HCT116 (cell line): ENCODE data around the gene NFIA. TPM values are rescaled to one million over a fixed set of nuclear protein-coding genes. Genes with fewer than 3 reads are reported as not detected.

Experiments
- ATAC-seq: fragments of 200-7000 bp; cut with Tn5 transposase; 2 replicates; pipeline ENCODE4 v1.9.1; 2020; ENCODE audit warnings: mild to moderate bottlenecking, moderate library complexity
- BruUV-seq: library from RNA; stranded (reverse); fragments of 400-500 nt; replicated peaks from 2 replicates; lab custom pipeline; 2021; lab: Mats Ljungman, UMichigan
- CTCF ChIA-PET: fragments of 300-600 bp; sonication (Branson Sonifier 250); formaldehyde crosslinking; loops from one replicate; lab custom pipeline; 2021; ENCODE audit warnings: antibody characterized with exemption; lab: Charles Lee
- POLR2A ChIA-PET: fragments of 300-600, 350-600 bp; sonication (Branson Sonifier 250); formaldehyde crosslinking; loops from one replicate; lab custom pipeline; 2021; ENCODE audit warnings: antibody characterized with exemption; lab: Charles Lee
- RAD21 ChIA-PET, 2 experiments: fragments of 300-600 bp; sonication (Branson Sonifier 250); formaldehyde crosslinking; loops; one replicate each; lab custom pipeline; 2023; ENCODE audit warnings: low total read pairs in 2 of 2; ENCODE audit not compliant: uncharacterized antibody in 2 of 2, unreplicated experiment in 2 of 2, low non-redundant PET in 1 of 2; lab: Charles Lee
- DNase-seq: peaks from one replicate; pipeline ENCODE4 v3.0.0-alpha.2; 2010; ENCODE audit warnings: low read depth, low spot score
- H2AFZ ChIP-seq: fragments of 200-600 bp; shearing (Covaris generic), sonication (generic); 2 replicates; pipeline ENCODE4 v1.6.1; 2017; ENCODE audit warnings: low read depth, mixed run types, mixed read lengths, antibody characterized with exemption, low read length; ENCODE audit not compliant: poor library complexity, severe bottlenecking
- H3K27ac ChIP-seq: 2 replicates; pipeline ENCODE4 v1.5.1; 2012; ENCODE audit warnings: low read depth, low read length
- H3K27me3 ChIP-seq: fragments of 200-600 bp; sonication (generic); 2 replicates; pipeline ENCODE4 v1.6.1; 2016; ENCODE audit warnings: mixed run types, low read length, mixed read lengths; ENCODE audit not compliant: insufficient read depth
- H3K36me3 ChIP-seq, 2 experiments: fragments of 200-500 bp in 1 of 2; fragments of 200-600 bp in 1 of 2; sonication (Bioruptor generic) in 1 of 2; sonication (generic) in 1 of 2; 2 replicates each; pipeline versions ENCODE4 v1.5.1 to v1.6.1; 2014 to 2016; ENCODE audit warnings: low read length in 2 of 2, inconsistent platforms in 1 of 2, mixed read lengths in 1 of 2, mixed run types in 1 of 2; ENCODE audit not compliant: insufficient read depth in 2 of 2, control insufficient read depth in 1 of 2
- H3K4me1 ChIP-seq, 2 experiments: fragments of 200-600 bp in 1 of 2; sonication (generic) in 1 of 2; 2 replicates each; pipeline versions ENCODE4 v1.5.1 to v1.6.1; 2012 to 2017; ENCODE audit warnings: low read length in 2 of 2, inconsistent platforms in 1 of 2, mild to moderate bottlenecking in 1 of 2, mixed read lengths in 1 of 2, mixed run types in 1 of 2, moderate library complexity in 1 of 2; ENCODE audit not compliant: insufficient read depth in 2 of 2, control insufficient read depth in 1 of 2
- H3K4me2 ChIP-seq: fragments of 200-600 bp; sonication (generic); 2 replicates; pipeline ENCODE4 v1.6.1; 2017; ENCODE audit warnings: mixed run types, low read length, mixed read lengths
- H3K4me3 ChIP-seq, 2 experiments: fragments of 200-600 bp in 1 of 2; sonication (generic) in 1 of 2; replicated peaks in 1 of 2; 2 replicates each; pipeline ENCODE4 v1.5.1; 2011 to 2016; ENCODE audit warnings: low read length in 2 of 2, control low read depth in 1 of 2, low read depth in 1 of 2, mild to moderate bottlenecking in 1 of 2, mixed read lengths in 1 of 2, mixed run types in 1 of 2
- H3K79me2 ChIP-seq: fragments of 200-600 bp; sonication (generic); 2 replicates; pipeline ENCODE4 v1.6.1; 2017; ENCODE audit warnings: mild to moderate bottlenecking, mixed run types, low read length, moderate library complexity, mixed read lengths; ENCODE audit not compliant: insufficient read depth
- H3K9ac ChIP-seq: fragments of 200-600 bp; sonication (generic); 2 replicates; pipeline ENCODE4 v1.6.1; 2016; ENCODE audit warnings: low read length, mixed read lengths
- H3K9me2 ChIP-seq: fragments of 200-600 bp; sonication (generic), shearing (Covaris generic); 2 replicates; pipeline ENCODE4 v1.6.1; 2017; ENCODE audit warnings: mixed run types, mild to moderate bottlenecking, moderate library complexity; ENCODE audit not compliant: insufficient read depth
- H3K9me3 ChIP-seq, 2 experiments: fragments of 200-500 bp in 1 of 2; fragments of 200-600 bp in 1 of 2; sonication (Bioruptor generic) in 1 of 2; sonication (generic) in 1 of 2; 2 replicates each; pipeline ENCODE4 v1.6.1; 2014 to 2017; ENCODE audit warnings: low read length in 2 of 2, mixed read lengths in 2 of 2, inconsistent platforms in 1 of 2, low read depth in 1 of 2, mild to moderate bottlenecking in 1 of 2, mixed run types in 1 of 2, moderate library complexity in 1 of 2; ENCODE audit not compliant: control insufficient read depth in 1 of 2, insufficient read depth in 1 of 2
- H4K20me1 ChIP-seq: fragments of 200-600 bp; sonication (generic), shearing (Covaris generic); 2 replicates; pipeline ENCODE4 v1.6.1; 2017; ENCODE audit warnings: mixed run types, mild to moderate bottlenecking, moderate library complexity; ENCODE audit not compliant: insufficient read depth
- CBX3 ChIP-seq: IDR thresholded peaks from 2 replicates; pipeline ENCODE4 v1.6.1; 2012; ENCODE audit warnings: low read depth
- JUND ChIP-seq: IDR thresholded peaks from 2 replicates; pipeline ENCODE4 v1.6.1; 2012
- POLR2A ChIP-seq: IDR thresholded peaks from 2 replicates; pipeline ENCODE4 v1.7.0; 2011; ENCODE audit warnings: borderline replicate concordance; ENCODE audit not compliant: insufficient read depth, insufficient read length; ENCODE audit errors: extremely low read depth
- RAD21 ChIP-seq: IDR thresholded peaks from 2 replicates; pipeline ENCODE4 v1.6.1; 2012; ENCODE audit warnings: low read depth, mild to moderate bottlenecking
- SP1 ChIP-seq: IDR thresholded peaks from 2 replicates; pipeline ENCODE4 v1.6.1; 2012; ENCODE audit warnings: low read depth
- YY1 ChIP-seq: IDR thresholded peaks from 2 replicates; pipeline ENCODE4 v1.6.1; 2011; ENCODE audit warnings: low read length, low read depth, moderate library complexity, mild to moderate bottlenecking; ENCODE audit not compliant: insufficient replicate concordance; ENCODE audit errors: extremely low read depth
- intact Hi-C: fragments of 100-400 bp; cut with micrococcal nuclease; formaldehyde crosslinking; loops from 2 replicates; pipeline ENCODE4 v1.10.0; 2022
- total RNA-seq: library from RNA; stranded (reverse); gene quantifications from one replicate; pipeline ENCODE4 v1.2.1, GENCODE V29; 2021; ENCODE audit not compliant: unreplicated experiment

The NFIA gene
- total RNA-seq, 1 experiment from 2014 or later, result 17.2 TPM

GRCh38 chr1:61182480-61182879, 100.1 kb downstream of the NFIA start:
- DNase-seq, result no peak
- Histone ChIP-seq H3K27me3 (no peaks in the 10 kb centered on the region), H4K20me1 (no peaks in the 10 kb centered on the region), H3K9ac (no peak overlapping the region), H3K27ac (no peak overlapping the region), H3K36me3 (no peaks in the 10 kb centered on the region)
- CTCF ChIA-PET, result interaction anchor here (0.7 kb wide), 1 partner anchor 82 kb away, joined by 6 read pairs; no protein-coding TSS in a partner anchor
- ATAC-seq, result no peak
- RAD21 ChIA-PET, result no interaction called here
- no peak for TF ChIP-seq JUND
- no peak for TF ChIP-seq CBX3
- no peak for TF ChIP-seq YY1
- no peak for TF ChIP-seq RAD21
- TF ChIP-seq, all 23 proteins: peak for 0
- H3K4me2 ChIP-seq, result no peak overlapping the region
- POLR2A ChIA-PET, result no interaction called here
- no peak overlapping the region for H3K4me3 ChIP-seq
- no TSS peak for BruUV-seq
- no peaks in the 10 kb centered on the region for H3K9me2 ChIP-seq
- H2AFZ ChIP-seq, result no peak overlapping the region
- H3K4me1 ChIP-seq, result no peaks in the 10 kb centered on the region
- no peaks in the 10 kb centered on the region for H3K79me2 ChIP-seq
- H3K9me3 ChIP-seq, result no peaks in the 10 kb centered on the region
- intact Hi-C loops, result no loop called here

GRCh38 chr1:61183471-61184039, 101.2 kb downstream of the NFIA start:
- Histone ChIP-seq H3K36me3 (no peaks in the 10 kb centered on the region), H2AFZ (no peak overlapping the region), H3K9me3 (no peaks in the 10 kb centered on the region), H3K4me1 (no peaks in the 10 kb centered on the region), H4K20me1 (no peaks in the 10 kb centered on the region), H3K9me2 (no peaks in the 10 kb centered on the region), H3K27me3 (no peaks in the 10 kb centered on the region), H3K4me3 (no peak overlapping the region), H3K79me2 (no peaks in the 10 kb centered on the region), H3K9ac (no peak overlapping the region), H3K4me2 (no peak overlapping the region), H3K27ac (no peak overlapping the region)
- CTCF ChIA-PET, result no interaction called here
- RAD21 ChIA-PET, result no interaction called here
- TF ChIP-seq SP1 (no peak), RAD21 (no peak), CBX3 (no peak), POLR2A (no peak)
- intact Hi-C loops, result no loop called here
- DNase-seq (no peak), ATAC-seq (no peak)
- POLR2A ChIA-PET, result no interaction called here
- BruUV-seq, result no TSS peak
